Effector memory CD8-positive, alpha-beta T cell (primary cell): ENCODE data around the gene STK32C.
"Not testable (repeated sequence)": the region's sequence is repeated elsewhere in the genome, so short reads cannot be mapped to it uniquely, and the experiment has no call there.

ENCODE experiments used
- ATAC-seq: fragments of 150-1000 bp; cut with Tn5 transposase; replicated peaks from 2 replicates; pipeline ENCODE4 v1.10.0; 2021; ENCODE audit warnings: mild to moderate bottlenecking, moderate library complexity
- DNase-seq, 3 experiments: peaks; one replicate each; pipeline ENCODE4 v3.0.0; 2021
- H3K27ac Mint-ChIP-seq, 2 donors: one replicate each; pipeline ENCODE4 v1.8.0; 2022; ENCODE audit warnings: mild to moderate bottlenecking in 2 of 2, mixed read lengths in 2 of 2, moderate library complexity in 2 of 2
- H3K27me3 Mint-ChIP-seq, 2 donors: one replicate each; pipeline ENCODE4 v1.8.0; 2022; ENCODE audit warnings: mixed read lengths in 2 of 2
- H3K36me3 Mint-ChIP-seq: one replicate; pipeline ENCODE4 v1.8.0; 2022; ENCODE audit warnings: mild to moderate bottlenecking, moderate library complexity, mixed read lengths; ENCODE audit not compliant: insufficient read depth
- H3K4me1 Mint-ChIP-seq, 2 donors: one replicate each; pipeline ENCODE4 v1.8.0; 2022; ENCODE audit warnings: low read depth in 2 of 2, mixed read lengths in 2 of 2
- H3K4me3 Mint-ChIP-seq, 2 donors: one replicate each; pipeline ENCODE4 v1.8.0; 2022; ENCODE audit warnings: mild to moderate bottlenecking in 2 of 2, mixed read lengths in 2 of 2, moderate library complexity in 2 of 2
- H3K9me3 Mint-ChIP-seq, 2 donors: one replicate each; pipeline ENCODE4 v1.8.0; 2022; ENCODE audit warnings: mixed read lengths in 2 of 2

STK32C gene

GRCh38 chr10:132347211-132347930, 39.6 kb upstream of the STK32C start:
- no peak overlapping the region for H3K4me3 Mint-ChIP-seq
- ATAC-seq = no peak
- H3K36me3 Mint-ChIP-seq = peaks cover 2% of the 10 kb centered on the region
- peaks cover 0 to 3% of the 10 kb centered on the region in 2 donors for H3K4me1 Mint-ChIP-seq
- H3K27me3 Mint-ChIP-seq = no peaks in the 10 kb centered on the region
- DNase-seq = no peak
- H3K9me3 Mint-ChIP-seq = no peaks in the 10 kb centered on the region
- H3K27ac Mint-ChIP-seq = peak overlapping the region in 1 of 2 donors; percentile 49

GRCh38 chr10:132346806-132347205, 39.1 kb upstream of the STK32C start:
- peak overlapping the region in 1 of 2 donors; percentile 49 for H3K27ac Mint-ChIP-seq
- DNase-seq (no peak), ATAC-seq (no peak)
- H3K9me3 Mint-ChIP-seq = no peaks in the 10 kb centered on the region
- peaks cover 0 to 3% of the 10 kb centered on the region in 2 donors for H3K4me1 Mint-ChIP-seq
- H3K36me3 Mint-ChIP-seq = peaks cover 2% of the 10 kb centered on the region
- H3K27me3 Mint-ChIP-seq = no peaks in the 10 kb centered on the region
- H3K4me3 Mint-ChIP-seq = no peak overlapping the region

GRCh38 chr10:132345345-132345744, 37.6 kb upstream of the STK32C start:
- ATAC-seq (no peak), DNase-seq (no peak)
- H3K4me3 Mint-ChIP-seq = no peak overlapping the region
- peak overlapping the region in 1 of 2 donors; percentile 75 for H3K27ac Mint-ChIP-seq
- H3K4me1 Mint-ChIP-seq = peaks cover 0 to 3% of the 10 kb centered on the region in 2 donors
- H3K36me3 Mint-ChIP-seq = peaks cover 2% of the 10 kb centered on the region
- H3K9me3 Mint-ChIP-seq = no peaks in the 10 kb centered on the region
- H3K27me3 Mint-ChIP-seq = no peaks in the 10 kb centered on the region

GRCh38 chr10:132344386-132344785, 36.6 kb upstream of the STK32C start:
- Mint-ChIP-seq H3K4me1 (peaks cover 0 to 3% of the 10 kb centered on the region in 2 donors), H3K9me3 (no peaks in the 10 kb centered on the region), H3K36me3 (peaks cover 2% of the 10 kb centered on the region), H3K27me3 (no peaks in the 10 kb centered on the region), H3K4me3 (no peak overlapping the region), H3K27ac (no peak overlapping the region)
- ATAC-seq (no peak), DNase-seq (no peak)

DNA sequence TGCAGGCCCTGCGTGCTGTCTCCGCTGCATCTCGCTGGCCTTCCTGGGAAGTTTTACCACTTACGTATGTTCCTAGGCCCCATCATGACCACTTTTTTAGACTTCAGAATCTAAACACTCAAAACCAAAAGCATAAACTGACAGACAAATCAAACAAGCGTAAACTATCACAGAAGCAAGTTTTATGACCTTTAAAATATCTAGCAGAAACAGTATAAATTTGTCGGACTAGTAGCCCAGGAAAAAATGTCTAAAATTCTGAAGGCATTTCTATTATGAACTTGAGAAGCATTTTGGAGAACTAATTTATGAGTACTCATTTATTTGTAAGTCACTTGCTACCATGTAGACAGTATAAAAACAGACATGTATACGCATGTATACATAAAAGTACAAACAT, 34.8 kb upstream of the STK32C start:
- H3K4me3 Mint-ChIP-seq = no peak overlapping the region
- H3K27ac Mint-ChIP-seq = no peak overlapping the region
- H3K9me3 Mint-ChIP-seq = no peaks in the 10 kb centered on the region
- DNase-seq (no peak), ATAC-seq (no peak)
- peaks cover 0 to 6% of the 10 kb centered on the region in 2 donors for H3K4me1 Mint-ChIP-seq
- no peaks in the 10 kb centered on the region for H3K27me3 Mint-ChIP-seq
- H3K36me3 Mint-ChIP-seq = no peaks in the 10 kb centered on the region

DNA sequence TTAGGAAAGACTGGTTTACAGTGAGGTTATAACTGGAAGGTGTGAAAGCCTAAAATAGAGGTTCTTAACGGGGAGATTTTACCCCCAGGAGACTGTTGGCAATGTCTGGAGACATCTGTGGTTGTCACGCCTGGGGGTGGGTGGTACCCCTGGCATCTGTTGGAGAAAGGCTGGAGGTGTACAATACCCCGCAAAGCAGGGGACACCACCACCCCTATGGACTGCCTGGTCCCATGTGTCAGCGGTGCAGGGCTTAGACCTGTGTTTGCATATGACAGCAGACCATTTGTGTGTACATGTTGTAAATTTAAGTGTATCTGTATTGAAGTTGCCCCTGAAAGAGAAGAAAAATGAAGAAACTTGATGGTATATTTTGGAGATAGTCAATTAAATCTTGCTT, 34.0 kb upstream of the STK32C start:
- H3K4me3 Mint-ChIP-seq = no peak overlapping the region
- no peak overlapping the region for H3K27ac Mint-ChIP-seq
- H3K27me3 Mint-ChIP-seq = no peaks in the 10 kb centered on the region
- no peak for ATAC-seq
- no peaks in the 10 kb centered on the region for H3K9me3 Mint-ChIP-seq
- no peak for DNase-seq
- H3K4me1 Mint-ChIP-seq = peaks cover 6 to 10% of the 10 kb centered on the region in 2 donors
- H3K36me3 Mint-ChIP-seq = no peaks in the 10 kb centered on the region

DNA sequence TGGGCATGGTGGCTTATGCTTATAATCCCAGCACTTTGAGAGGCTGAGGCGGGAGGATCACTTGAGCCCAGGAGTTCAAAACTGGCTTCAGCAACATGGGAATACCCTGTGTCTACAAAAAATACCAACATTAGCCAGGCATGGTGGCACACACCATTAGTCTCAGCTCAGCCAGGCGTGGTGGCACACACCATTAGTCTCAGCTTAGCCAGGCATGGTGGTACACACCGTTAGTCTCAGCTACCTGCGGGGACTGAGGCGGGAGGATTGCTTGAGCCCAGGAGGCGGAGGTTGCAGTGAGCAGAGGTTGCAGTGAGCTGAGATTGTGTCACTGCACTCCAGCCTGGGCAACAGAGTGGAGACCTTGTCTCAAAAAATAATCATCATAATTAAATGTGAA, 33.3 kb upstream of the STK32C start:
- Mint-ChIP-seq H3K4me3 (no peak overlapping the region), H3K36me3 (no peaks in the 10 kb centered on the region), H3K27ac (no peak overlapping the region), H3K27me3 (no peaks in the 10 kb centered on the region), H3K9me3 (no peaks in the 10 kb centered on the region), H3K4me1 (peaks cover 9 to 12% of the 10 kb centered on the region in 2 donors)
- DNase-seq (no peak), ATAC-seq (no peak)

DNA sequence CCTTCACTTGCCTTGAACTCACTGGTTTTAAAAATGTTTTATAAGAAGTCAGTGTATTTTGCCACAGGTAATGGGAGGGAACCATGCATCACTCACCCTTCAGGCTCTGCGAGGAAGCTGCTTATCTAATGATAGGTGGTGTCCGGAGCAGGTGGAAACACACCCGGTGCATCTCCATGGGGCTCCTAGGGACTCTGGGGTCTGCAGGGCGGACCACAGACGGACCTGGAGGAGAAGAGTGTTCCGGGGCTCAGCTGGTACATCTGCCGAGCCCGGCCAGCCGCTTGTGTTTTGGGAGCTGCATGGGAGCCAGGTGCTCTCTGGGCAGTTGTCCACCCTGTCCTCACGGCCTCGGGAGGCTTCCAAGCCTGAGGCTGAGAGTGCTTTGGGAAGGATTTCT, 31.5 kb upstream of the STK32C start:
- H3K27me3 Mint-ChIP-seq = no peaks in the 10 kb centered on the region
- no peaks in the 10 kb centered on the region for H3K9me3 Mint-ChIP-seq
- ATAC-seq = no peak
- peaks cover 9 to 12% of the 10 kb centered on the region in 2 donors for H3K4me1 Mint-ChIP-seq
- H3K36me3 Mint-ChIP-seq = no peaks in the 10 kb centered on the region
- DNase-seq = no peak
- no peak overlapping the region for H3K4me3 Mint-ChIP-seq
- H3K27ac Mint-ChIP-seq = no peak overlapping the region

GRCh38 chr10:132338876-132339275, 31.1 kb upstream of the STK32C start:
- DNase-seq (no peak), ATAC-seq (no peak)
- Mint-ChIP-seq H3K36me3 (no peaks in the 10 kb centered on the region), H3K27me3 (no peaks in the 10 kb centered on the region), H3K4me3 (peak overlapping the region in 1 of 2 donors; percentile 33), H3K9me3 (no peaks in the 10 kb centered on the region), H3K4me1 (peaks cover 9 to 12% of the 10 kb centered on the region in 2 donors), H3K27ac (no peak overlapping the region)

DNA sequence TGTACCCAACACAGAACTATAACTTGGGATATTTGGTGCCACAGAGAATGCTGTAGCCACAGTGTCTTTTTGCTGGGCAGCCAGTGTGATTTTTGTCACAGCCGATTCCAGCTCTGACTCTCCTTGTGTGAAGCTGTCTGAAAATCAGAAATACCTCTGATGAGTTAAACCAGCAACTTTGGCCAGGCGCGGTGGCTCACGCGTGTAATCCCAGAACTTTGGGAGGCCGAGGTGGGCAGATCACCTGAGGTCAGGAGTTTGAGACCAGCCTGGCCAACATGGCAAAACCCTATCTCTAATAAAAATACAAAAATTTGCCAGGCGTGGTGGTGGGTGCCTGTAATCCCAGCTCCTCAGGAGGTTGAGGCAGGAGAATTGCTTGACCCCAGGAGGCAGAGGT, 30.1 kb upstream of the STK32C start:
- not testable (repeated sequence) for H3K36me3 Mint-ChIP-seq, ATAC-seq, H3K9me3 Mint-ChIP-seq, DNase-seq, H3K27me3 Mint-ChIP-seq
- Mint-ChIP-seq H3K27ac (peak overlapping the region in 1 of 2 donors; percentile 93), H3K4me1 (peaks cover 10 to 18% of the 10 kb centered on the region in 2 donors), H3K4me3 (peak overlapping the region; percentile 82 to 84)

DNA sequence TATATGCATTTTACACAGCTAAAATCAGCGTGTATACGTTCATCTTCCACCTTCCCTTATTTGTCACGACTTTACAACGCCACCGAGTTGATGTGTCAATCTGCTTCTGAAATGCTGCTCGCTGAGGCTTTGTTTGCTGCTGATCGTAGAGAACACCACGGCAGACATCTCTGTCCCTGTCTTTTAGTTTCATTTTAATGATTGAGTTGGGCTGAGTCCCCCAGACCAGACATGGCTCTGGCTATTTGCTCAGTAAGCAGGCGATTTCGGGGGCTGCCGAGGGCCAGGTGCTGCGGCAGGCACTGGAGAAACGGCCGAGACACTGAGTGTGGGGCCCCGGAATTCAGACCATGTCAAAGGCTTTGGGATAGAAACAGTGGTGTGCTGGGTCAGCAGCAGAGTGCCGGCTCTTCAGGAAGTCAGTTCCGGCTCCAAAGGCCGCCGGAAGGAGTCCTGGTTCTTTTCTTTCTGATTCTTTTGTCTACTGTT, 29.2 kb upstream of the STK32C start:
- Mint-ChIP-seq H3K36me3 (peaks cover 14% of the 10 kb centered on the region), H3K27ac (peak overlapping the region; percentile 81 to 93), H3K4me1 (peaks cover 15 to 23% of the 10 kb centered on the region in 2 donors), H3K9me3 (no peaks in the 10 kb centered on the region), H3K27me3 (no peaks in the 10 kb centered on the region), H3K4me3 (peak overlapping the region; percentile 82 to 84)
- ATAC-seq (no peak), DNase-seq (no peak)

DNA sequence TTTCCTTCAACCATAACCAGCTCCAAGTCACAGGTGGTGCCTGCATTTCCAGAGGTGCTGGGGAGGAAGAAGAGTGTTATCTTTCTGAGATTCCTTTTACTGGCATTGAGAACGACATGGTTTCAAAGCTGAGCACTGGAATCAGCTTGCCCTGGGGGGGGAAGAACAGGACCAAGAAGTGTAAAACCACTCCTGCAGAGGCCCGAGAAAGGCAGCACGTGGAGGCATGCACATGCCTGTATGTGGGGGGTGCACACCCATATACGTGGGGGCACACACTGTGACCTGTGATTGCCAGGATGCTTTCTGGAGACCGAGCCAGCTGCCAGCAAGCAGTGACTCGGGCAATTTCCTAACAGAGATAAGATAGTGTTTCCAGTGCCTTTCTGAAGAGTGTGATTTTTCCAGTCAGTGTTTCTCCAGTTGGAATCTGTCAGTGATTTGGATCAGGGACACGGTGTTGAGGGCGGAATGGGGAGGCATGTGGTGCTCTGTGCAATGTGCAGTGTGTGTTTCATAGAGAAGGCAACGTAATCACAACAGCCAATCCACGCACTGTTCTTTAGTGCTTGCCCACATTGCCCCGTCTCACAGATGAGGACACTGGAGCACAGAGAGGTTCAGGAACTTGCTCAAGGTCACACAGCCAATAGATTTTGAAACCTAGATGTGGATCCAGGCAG, 28.5 kb upstream of the STK32C start:
- ATAC-seq = no peak
- Mint-ChIP-seq H3K9me3 (no peaks in the 10 kb centered on the region), H3K4me3 (peak overlapping the region; percentile 82 to 84), H3K4me1 (peaks cover 17 to 31% of the 10 kb centered on the region in 2 donors), H3K36me3 (peaks cover 22% of the 10 kb centered on the region), H3K27me3 (no peaks in the 10 kb centered on the region), H3K27ac (peak overlapping the region; percentile 81 to 93)
- no peak for DNase-seq

GRCh38 chr10:132335189-132336063, 27.7 kb upstream of the STK32C start:
- Mint-ChIP-seq H3K27me3 (no peaks in the 10 kb centered on the region), H3K27ac (no peak overlapping the region), H3K4me1 (peaks cover 18 to 33% of the 10 kb centered on the region in 2 donors), H3K36me3 (peaks cover 26% of the 10 kb centered on the region), H3K9me3 (no peaks in the 10 kb centered on the region), H3K4me3 (peak overlapping the region; percentile 82 to 84)
- DNase-seq (no peak), ATAC-seq (no peak)
